Central memory CD8-positive, alpha-beta T cell (primary cell): ENCODE data around the gene C4orf36.

ENCODE experiments used
- ATAC-seq: fragments of 150-1000 bp; cut with Tn5 transposase; replicated peaks from 2 replicates; pipeline ENCODE4 v1.10.0; 2022; ENCODE audit warnings: mild to moderate bottlenecking, moderate FRiP score, moderate number of reproducible peaks; ENCODE audit not compliant: poor library complexity, severe bottlenecking; ENCODE audit errors: extremely low read depth
- DNase-seq, 2 donors: peaks; one replicate each; pipeline ENCODE4 v3.0.0; 2021; ENCODE audit warnings: low spot score in 2 of 2
- H3K27ac Mint-ChIP-seq: one replicate; pipeline ENCODE4 v1.8.0; 2022; ENCODE audit warnings: low read depth, mild to moderate bottlenecking, moderate library complexity, mixed read lengths
- H3K27me3 Mint-ChIP-seq: one replicate; pipeline ENCODE4 v1.8.0; 2022; ENCODE audit warnings: mixed read lengths
- H3K36me3 Mint-ChIP-seq: one replicate; pipeline ENCODE4 v1.8.0; 2022; ENCODE audit warnings: mild to moderate bottlenecking, moderate library complexity, mixed read lengths; ENCODE audit not compliant: insufficient read depth
- H3K4me1 Mint-ChIP-seq: one replicate; pipeline ENCODE4 v1.8.0; 2022; ENCODE audit warnings: mixed read lengths
- H3K4me3 Mint-ChIP-seq: one replicate; pipeline ENCODE4 v1.8.0; 2022; ENCODE audit warnings: mild to moderate bottlenecking, moderate library complexity, mixed read lengths
- H3K9me3 Mint-ChIP-seq: one replicate; pipeline ENCODE4 v1.8.0; 2022; ENCODE audit warnings: mixed read lengths

Gene C4orf36

GRCh38 chr4:86870442-86871069 is 21.7 kb downstream of the C4orf36 start:
- ATAC-seq (no peak), DNase-seq (no peak)
- no peaks in the 10 kb centered on the region for H3K4me1 Mint-ChIP-seq
- no peaks in the 10 kb centered on the region for H3K36me3 Mint-ChIP-seq
- H3K9me3 Mint-ChIP-seq, result no peaks in the 10 kb centered on the region
- H3K27me3 Mint-ChIP-seq, result peaks cover 12% of the 10 kb centered on the region
- H3K4me3 Mint-ChIP-seq, result no peak overlapping the region
- no peak overlapping the region for H3K27ac Mint-ChIP-seq

GRCh38 chr4:86857341-86858052 is 34.7 kb downstream of the C4orf36 start:
- H3K27me3 Mint-ChIP-seq, result peaks cover 10% of the 10 kb centered on the region
- H3K36me3 Mint-ChIP-seq, result no peaks in the 10 kb centered on the region
- no peak overlapping the region for H3K4me3 Mint-ChIP-seq
- H3K4me1 Mint-ChIP-seq, result no peaks in the 10 kb centered on the region
- ATAC-seq (no peak), DNase-seq (no peak)
- H3K27ac Mint-ChIP-seq, result no peak overlapping the region
- no peaks in the 10 kb centered on the region for H3K9me3 Mint-ChIP-seq

- H3K27me3 Mint-ChIP-seq, result peaks cover 10% of the 10 kb centered on the region
- no peak for ATAC-seq
- no peak overlapping the region for H3K4me3 Mint-ChIP-seq
- no peaks in the 10 kb centered on the region for H3K36me3 Mint-ChIP-seq
- H3K9me3 Mint-ChIP-seq, result no peaks in the 10 kb centered on the region
- no peak for DNase-seq
- H3K4me1 Mint-ChIP-seq, result no peaks in the 10 kb centered on the region
- H3K27ac Mint-ChIP-seq, result no peak overlapping the region
Observed at GRCh38 chr4:86856896-86857295, 35.3 kb downstream of the C4orf36 start.

- Mint-ChIP-seq H3K27me3 (peaks cover 15% of the 10 kb centered on the region), H3K36me3 (no peaks in the 10 kb centered on the region), H3K9me3 (no peaks in the 10 kb centered on the region), H3K4me3 (no peak overlapping the region), H3K4me1 (no peaks in the 10 kb centered on the region), H3K27ac (no peak overlapping the region)
- no peak for DNase-seq
- no peak for ATAC-seq
Observed at GRCh38 chr4:86855572-86855971, 36.6 kb downstream of the C4orf36 start.

GRCh38 chr4:86853209-86853608 is 39.0 kb downstream of the C4orf36 start:
- ATAC-seq (no peak), DNase-seq (no peak)
- no peaks in the 10 kb centered on the region for H3K36me3 Mint-ChIP-seq
- H3K4me1 Mint-ChIP-seq, result no peaks in the 10 kb centered on the region
- no peak overlapping the region for H3K4me3 Mint-ChIP-seq
- no peaks in the 10 kb centered on the region for H3K9me3 Mint-ChIP-seq
- peaks cover 35% of the 10 kb centered on the region for H3K27me3 Mint-ChIP-seq
- H3K27ac Mint-ChIP-seq, result no peak overlapping the region

DNA sequence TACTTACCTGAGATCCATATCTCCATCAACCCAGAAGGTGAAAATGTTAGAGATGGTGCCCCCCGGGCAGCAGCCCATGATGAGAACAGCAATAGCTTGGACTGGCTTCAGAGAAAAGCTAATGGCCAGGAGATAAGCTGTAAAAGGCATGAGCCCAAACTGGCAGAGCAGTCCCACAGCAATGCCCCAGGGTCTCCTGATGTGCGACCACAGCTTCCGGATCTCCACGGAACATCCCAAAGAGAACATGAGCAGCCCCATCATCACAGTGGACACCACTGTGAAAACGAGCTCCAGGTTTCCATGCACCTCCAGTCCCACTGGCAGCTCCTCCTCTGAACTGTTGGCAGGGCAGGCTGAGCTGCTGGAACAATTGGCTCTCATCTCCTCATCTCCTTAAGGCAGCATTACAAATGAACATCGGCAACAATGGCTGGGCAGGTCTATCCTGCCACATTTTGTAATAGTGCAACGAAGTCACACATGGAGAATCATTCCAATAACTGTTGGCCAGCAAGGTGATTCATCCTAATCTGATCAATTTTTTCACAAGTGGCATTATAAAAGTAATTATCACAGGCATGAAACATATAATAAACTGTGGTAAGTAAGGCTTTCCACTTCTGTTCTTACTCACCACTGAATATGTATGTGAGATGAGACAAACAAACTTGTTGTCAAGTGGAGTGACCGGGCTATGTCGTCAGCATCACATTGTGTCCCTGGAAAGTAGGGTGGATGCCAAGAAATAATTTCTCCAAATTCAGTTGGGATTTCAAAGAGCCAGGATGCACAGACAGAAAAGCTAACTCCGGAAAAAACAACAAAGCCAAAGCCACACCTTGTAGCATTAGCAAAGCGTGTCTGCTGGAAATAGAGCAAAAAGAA is 43.2 kb downstream of the C4orf36 start, which contains the start of gene SLC10A6:
SLC10A6 (minus strand) TSS at position 653 of the 888 bp plus-strand sequence; CDS start at position 384, 269 bp downstream.
- Mint-ChIP-seq H3K4me3 (no peak within 1 kb of the TSS), H3K27ac (no peak within 1 kb of the TSS), H3K36me3 (no peaks in the 10 kb centered on the region), H3K27me3 (peaks cover 27% of the 10 kb centered on the region), H3K4me1 (no peaks in the 10 kb centered on the region), H3K9me3 (no peaks in the 10 kb centered on the region)
- no peak for DNase-seq
- no peak for ATAC-seq

DNA sequence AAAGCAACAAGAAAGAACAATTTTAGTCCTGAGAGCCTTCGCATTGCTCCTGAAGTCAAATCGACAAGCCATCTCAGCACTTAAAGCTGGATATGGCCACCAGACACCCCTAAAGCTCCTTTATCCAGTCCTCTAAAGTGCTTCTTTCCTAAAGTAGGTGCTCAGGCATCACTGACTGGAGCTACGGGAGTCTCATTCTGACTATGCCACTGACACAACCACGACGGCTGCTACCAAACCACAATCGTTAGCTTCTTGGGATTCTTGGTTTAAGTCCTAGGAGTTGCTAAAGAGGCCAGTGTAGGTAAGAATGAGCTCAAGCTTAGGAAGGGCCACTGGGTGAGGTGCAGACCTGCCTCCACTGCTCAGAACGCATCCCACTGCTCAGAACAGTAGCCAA is 44.1 kb downstream of the C4orf36 start:
- H3K4me3 Mint-ChIP-seq, result no peak overlapping the region
- no peak overlapping the region for H3K27ac Mint-ChIP-seq
- H3K27me3 Mint-ChIP-seq, result peaks cover 27% of the 10 kb centered on the region
- DNase-seq (no peak), ATAC-seq (no peak)
- H3K4me1 Mint-ChIP-seq, result no peaks in the 10 kb centered on the region
- H3K36me3 Mint-ChIP-seq, result no peaks in the 10 kb centered on the region
- H3K9me3 Mint-ChIP-seq, result no peaks in the 10 kb centered on the region

DNA sequence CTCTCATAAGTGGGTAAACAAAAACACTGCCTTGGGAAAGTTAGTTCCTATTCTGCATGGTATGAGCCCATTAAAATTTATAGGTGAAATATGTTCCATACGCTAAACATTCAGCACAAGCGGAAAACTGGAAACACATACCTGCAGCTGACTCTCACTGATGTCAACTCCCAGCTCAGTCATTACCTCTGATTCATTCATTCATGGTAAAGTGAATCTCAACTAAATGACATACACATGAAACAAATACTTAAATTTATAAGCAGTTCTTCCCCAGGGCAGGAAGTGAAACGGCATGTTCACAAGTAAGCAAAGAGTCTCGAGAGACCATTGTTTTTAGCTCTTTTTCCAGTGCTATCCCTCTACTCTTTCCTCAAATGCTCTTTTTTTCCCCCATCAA is 44.7 kb downstream of the C4orf36 start:
- no peak for DNase-seq
- no peak for ATAC-seq
- H3K36me3 Mint-ChIP-seq, result no peaks in the 10 kb centered on the region
- H3K9me3 Mint-ChIP-seq, result no peaks in the 10 kb centered on the region
- no peak overlapping the region for H3K4me3 Mint-ChIP-seq
- no peaks in the 10 kb centered on the region for H3K4me1 Mint-ChIP-seq
- peaks cover 27% of the 10 kb centered on the region for H3K27me3 Mint-ChIP-seq
- H3K27ac Mint-ChIP-seq, result no peak overlapping the region

DNA sequence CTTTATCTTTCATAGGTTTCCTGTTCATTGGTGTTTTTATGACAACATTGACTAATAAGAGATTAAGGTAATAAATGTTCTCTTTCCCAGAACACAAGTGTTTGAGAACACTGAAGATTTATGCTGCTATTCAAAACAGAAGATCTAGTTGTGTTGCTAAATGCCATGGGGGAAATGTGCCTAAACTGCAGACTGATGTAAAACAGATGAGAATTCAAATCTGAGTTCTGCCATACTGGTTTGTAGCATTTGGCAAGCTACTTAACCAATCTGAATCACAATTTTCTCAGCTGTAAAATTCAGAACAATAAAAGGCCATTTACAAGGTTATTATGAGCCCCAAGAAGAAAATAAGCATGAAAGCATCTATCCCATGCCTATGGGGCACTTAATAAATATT is 45.3 kb downstream of the C4orf36 start:
- Mint-ChIP-seq H3K4me1 (no peaks in the 10 kb centered on the region), H3K27me3 (peaks cover 27% of the 10 kb centered on the region), H3K4me3 (no peak overlapping the region), H3K9me3 (no peaks in the 10 kb centered on the region), H3K36me3 (no peaks in the 10 kb centered on the region), H3K27ac (no peak overlapping the region)
- ATAC-seq (no peak), DNase-seq (no peak)

DNA sequence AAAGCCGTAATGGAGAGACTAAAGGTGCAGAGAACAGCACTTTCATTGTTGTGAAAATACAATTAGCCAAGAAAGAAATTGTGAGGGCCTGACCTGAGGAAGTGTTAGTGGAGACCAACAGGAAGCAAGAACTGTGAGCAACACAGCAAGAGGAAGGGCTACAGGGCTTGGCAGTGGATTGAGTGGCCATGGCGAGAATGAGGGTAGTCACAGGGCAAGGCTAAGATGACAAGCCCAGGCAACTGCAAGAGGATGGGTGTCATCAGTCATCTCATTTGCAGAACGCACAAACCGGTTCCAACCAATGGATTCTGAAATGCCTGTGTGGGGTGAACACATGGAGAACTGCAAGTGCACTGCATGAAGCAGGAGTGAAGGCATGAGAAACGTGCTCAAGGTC is 46.6 kb downstream of the C4orf36 start:
- Mint-ChIP-seq H3K27ac (no peak overlapping the region), H3K9me3 (no peaks in the 10 kb centered on the region), H3K4me3 (no peak overlapping the region), H3K27me3 (peaks cover 22% of the 10 kb centered on the region), H3K4me1 (no peaks in the 10 kb centered on the region), H3K36me3 (no peaks in the 10 kb centered on the region)
- DNase-seq, result no peak
- ATAC-seq, result no peak

DNA sequence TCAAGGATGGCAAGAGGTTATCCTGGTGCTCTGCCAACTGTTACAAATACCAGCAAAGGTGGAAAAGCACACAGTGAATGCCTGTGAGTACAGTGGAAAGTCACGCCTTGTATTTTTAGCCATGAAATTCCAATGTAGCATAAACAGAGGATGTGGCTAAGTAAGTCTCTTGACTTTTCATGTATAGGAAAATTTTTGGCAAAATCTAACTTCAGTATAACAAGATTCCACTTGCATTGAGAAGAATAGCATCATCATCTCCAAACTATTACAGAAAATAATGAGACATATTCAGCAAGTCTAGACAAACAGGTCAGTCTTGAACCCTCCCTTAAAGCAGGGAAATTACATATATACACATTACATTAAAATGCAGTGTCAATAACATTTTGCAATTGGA is 50.9 kb downstream of the C4orf36 start:
- Mint-ChIP-seq H3K9me3 (no peaks in the 10 kb centered on the region), H3K4me3 (no peak overlapping the region), H3K36me3 (no peaks in the 10 kb centered on the region), H3K4me1 (no peaks in the 10 kb centered on the region), H3K27me3 (peaks cover 6% of the 10 kb centered on the region), H3K27ac (no peak overlapping the region)
- ATAC-seq (no peak), DNase-seq (no peak)

DNA sequence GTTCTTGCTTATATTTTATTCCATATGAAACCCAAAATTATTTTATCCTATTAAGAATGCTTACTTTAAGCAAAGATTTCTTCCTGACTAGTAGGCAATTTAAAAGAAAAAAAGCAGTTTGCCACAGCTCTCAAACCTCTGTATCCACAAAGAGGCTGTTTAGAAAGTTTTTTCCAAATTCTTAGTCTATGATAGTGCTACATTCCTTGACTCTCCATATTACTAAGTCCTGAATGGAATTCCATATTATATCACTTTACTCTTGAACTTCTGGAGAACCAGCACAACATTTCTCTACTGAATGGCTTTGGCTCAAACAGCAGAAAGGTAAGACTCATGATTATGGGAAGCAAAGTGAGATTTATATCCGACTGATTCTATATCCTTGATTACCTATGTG is 51.4 kb downstream of the C4orf36 start:
- Mint-ChIP-seq H3K4me3 (no peak overlapping the region), H3K36me3 (no peaks in the 10 kb centered on the region), H3K27ac (no peak overlapping the region), H3K9me3 (no peaks in the 10 kb centered on the region), H3K4me1 (no peaks in the 10 kb centered on the region), H3K27me3 (peaks cover 6% of the 10 kb centered on the region)
- ATAC-seq, result no peak
- DNase-seq, result no peak
